Gastroesophageal sphincter (tissue), 4 donors: ENCODE data around the gene MAP3K20. TPM values are rescaled to one million over a fixed set of nuclear protein-coding genes. Genes with fewer than 3 reads are reported as not detected.

Source experiments
- ATAC-seq: fragments of 150-250 bp; one replicate; pipeline ENCODE4 v1.9.1; 2016; ENCODE audit warnings: mild to moderate bottlenecking, moderate library complexity
- H3K27ac ChIP-seq, 4 donors: fragments of 200-600 bp; sonication (generic) in 3 of 4; 1 replicate in 3 of 4; 2 replicates in 1 of 4; pipeline ENCODE4 v1.5.1; 2016 to 2019
- H3K27me3 ChIP-seq: fragments of 200-600 bp; sonication (generic); one replicate; pipeline ENCODE4 v1.5.1; 2019
- H3K36me3 ChIP-seq, 2 donors: fragments of 200-600 bp; sonication (generic); one replicate each; pipeline ENCODE4 v1.5.1; 2019; ENCODE audit warnings: control low read depth in 1 of 2
- H3K4me1 ChIP-seq, 3 donors: fragments of 200-600 bp; sonication (generic); 1 replicate in 2 of 3; 2 replicates in 1 of 3; pipeline ENCODE4 v1.5.1; 2016 to 2019; ENCODE audit warnings: control low read depth in 2 of 3
- H3K4me3 ChIP-seq, 2 donors: fragments of 200-600 bp; sonication (generic); one replicate each; pipeline ENCODE4 v1.5.1; 2019; ENCODE audit warnings: mild to moderate bottlenecking in 1 of 2, moderate library complexity in 1 of 2
- H3K9me3 ChIP-seq, 3 donors: fragments of 200-600 bp; sonication (generic); one replicate each; pipeline ENCODE4 v1.5.1; 2017 to 2019; ENCODE audit warnings: control low read depth in 2 of 3
- EP300 ChIP-seq: sonication (generic); formaldehyde crosslinking; IDR thresholded peaks from one replicate; pipeline ENCODE4 v1.6.1; 2017; ENCODE audit warnings: antibody characterized with exemption, mild to moderate bottlenecking
- POLR2A ChIP-seq, 2 donors: fragments of 450-650 bp; IDR thresholded peaks; one replicate each; pipeline ENCODE4 v1.6.1; 2017; ENCODE audit warnings: antibody characterized with exemption in 2 of 2, mild to moderate bottlenecking in 2 of 2, moderate library complexity in 1 of 2
- POLR2AphosphoS5 ChIP-seq: sonication (generic); formaldehyde crosslinking; IDR thresholded peaks from one replicate; pipeline ENCODE4 v1.6.1; 2017; ENCODE audit warnings: antibody characterized with exemption
- WGBS, 2 donors: methylation state at CpG; one replicate each; pipeline ENCODE4 v1.1.5; 2018; ENCODE audit warnings: low coverage in 1 of 2; 5-methylcytosine and 5-hydroxymethylcytosine counted together
- total RNA-seq, 4 donors: library from RNA; depleted of rRNA; stranded (reverse); fragments of >200 nt; gene quantifications; one replicate each; pipeline ENCODE4 v1.1.0, GENCODE V29; 2016
- TF ChIP-seq, protein P1 (sequence below), 4 experiments: fragments of 200-600 bp in 2 of 4; fragments of 450-650 bp in 2 of 4; sonication (generic) in 1 of 4; IDR thresholded peaks; one replicate each; pipeline ENCODE4 v1.5.1; 2017 to 2019; ENCODE audit warnings: antibody characterized with exemption in 4 of 4, mild to moderate bottlenecking in 2 of 4, moderate library complexity in 2 of 4

Gene MAP3K20
- total RNA-seq, 4 donors from 2014 or later = 318 to 496 (median 327) TPM

GRCh38 chr2:173104156-173104555, 28.5 kb downstream of the MAP3K20 start:
- H3K27me3 ChIP-seq = no peaks in the 10 kb centered on the region
- H3K9me3 ChIP-seq = no peaks in the 10 kb centered on the region
- TF ChIP-seq POLR2A (IDR thresholded peaks at IDR 0.05) = no peak
- TF ChIP-seq, protein P1, sequence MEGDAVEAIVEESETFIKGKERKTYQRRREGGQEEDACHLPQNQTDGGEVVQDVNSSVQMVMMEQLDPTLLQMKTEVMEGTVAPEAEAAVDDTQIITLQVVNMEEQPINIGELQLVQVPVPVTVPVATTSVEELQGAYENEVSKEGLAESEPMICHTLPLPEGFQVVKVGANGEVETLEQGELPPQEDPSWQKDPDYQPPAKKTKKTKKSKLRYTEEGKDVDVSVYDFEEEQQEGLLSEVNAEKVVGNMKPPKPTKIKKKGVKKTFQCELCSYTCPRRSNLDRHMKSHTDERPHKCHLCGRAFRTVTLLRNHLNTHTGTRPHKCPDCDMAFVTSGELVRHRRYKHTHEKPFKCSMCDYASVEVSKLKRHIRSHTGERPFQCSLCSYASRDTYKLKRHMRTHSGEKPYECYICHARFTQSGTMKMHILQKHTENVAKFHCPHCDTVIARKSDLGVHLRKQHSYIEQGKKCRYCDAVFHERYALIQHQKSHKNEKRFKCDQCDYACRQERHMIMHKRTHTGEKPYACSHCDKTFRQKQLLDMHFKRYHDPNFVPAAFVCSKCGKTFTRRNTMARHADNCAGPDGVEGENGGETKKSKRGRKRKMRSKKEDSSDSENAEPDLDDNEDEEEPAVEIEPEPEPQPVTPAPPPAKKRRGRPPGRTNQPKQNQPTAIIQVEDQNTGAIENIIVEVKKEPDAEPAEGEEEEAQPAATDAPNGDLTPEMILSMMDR (IDR thresholded peaks at IDR 0.05) = no peak
- no peak for TF ChIP-seq EP300
- TF ChIP-seq POLR2AphosphoS5 = no peak
- no peak overlapping the region for H3K27ac ChIP-seq
- ATAC-seq = no peak
- no peak overlapping the region for H3K4me3 ChIP-seq
- H3K4me1 ChIP-seq = peaks cover 10 to 95% (median 21%) of the 10 kb centered on the region in 3 donors
- 100% methylated on average over 1 of the region's 1 CpG for WGBS, 2 donors
- H3K36me3 ChIP-seq = no peaks in the 10 kb centered on the region

GRCh38 chr2:173106959-173107628, 31.4 kb downstream of the MAP3K20 start:
- Histone ChIP-seq H3K4me1 (peaks cover 1 to 77% (median 7%) of the 10 kb centered on the region in 3 donors), H3K27me3 (no peaks in the 10 kb centered on the region), H3K27ac (peak overlapping the region in 3 of 4 donors; percentile 32 to 60 (median 40)), H3K9me3 (no peaks in the 10 kb centered on the region), H3K36me3 (no peaks in the 10 kb centered on the region), H3K4me3 (no peak overlapping the region)
- WGBS, 2 donors = 88 to 94% methylated on average over 3 to 8 of the region's 8 CpGs
- TF ChIP-seq, protein P1 (IDR thresholded peaks at IDR 0.05) = no peak
- no peak for TF ChIP-seq POLR2AphosphoS5
- no peak for ATAC-seq

DNA sequence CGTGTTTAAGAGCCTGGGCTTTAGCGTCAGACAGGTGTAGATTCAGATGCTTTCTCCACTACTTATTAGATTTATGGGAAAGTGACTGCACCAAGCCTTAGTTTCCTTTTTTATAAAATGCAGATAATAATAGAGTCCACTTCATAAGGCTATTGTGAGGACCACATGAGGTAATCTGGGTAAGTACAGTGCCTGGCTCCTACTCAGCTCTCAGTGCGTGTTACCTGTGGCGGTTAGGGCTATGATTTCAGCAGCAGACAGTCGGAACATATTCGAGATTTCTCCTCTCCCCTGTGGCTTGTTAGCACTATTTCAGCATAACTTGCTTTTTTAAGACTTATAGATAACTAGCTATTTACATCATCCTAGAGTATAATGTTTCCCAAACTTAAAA, 32.0 kb downstream of the MAP3K20 start:
- Histone ChIP-seq H3K36me3 (no peaks in the 10 kb centered on the region), H3K27ac (peak overlapping the region in 3 of 4 donors; percentile 32 to 60 (median 40)), H3K4me3 (no peak overlapping the region), H3K4me1 (peaks cover 0 to 77% (median 4%) of the 10 kb centered on the region in 3 donors), H3K27me3 (no peaks in the 10 kb centered on the region), H3K9me3 (no peaks in the 10 kb centered on the region)
- 86 to 92% methylated on average over 6 of the region's 6 CpGs for WGBS, 2 donors
- TF ChIP-seq, protein P1 (IDR thresholded peaks at IDR 0.05) = no peak
- no peak for TF ChIP-seq POLR2A (IDR thresholded peaks at IDR 0.05)
- no peak for ATAC-seq

DNA sequence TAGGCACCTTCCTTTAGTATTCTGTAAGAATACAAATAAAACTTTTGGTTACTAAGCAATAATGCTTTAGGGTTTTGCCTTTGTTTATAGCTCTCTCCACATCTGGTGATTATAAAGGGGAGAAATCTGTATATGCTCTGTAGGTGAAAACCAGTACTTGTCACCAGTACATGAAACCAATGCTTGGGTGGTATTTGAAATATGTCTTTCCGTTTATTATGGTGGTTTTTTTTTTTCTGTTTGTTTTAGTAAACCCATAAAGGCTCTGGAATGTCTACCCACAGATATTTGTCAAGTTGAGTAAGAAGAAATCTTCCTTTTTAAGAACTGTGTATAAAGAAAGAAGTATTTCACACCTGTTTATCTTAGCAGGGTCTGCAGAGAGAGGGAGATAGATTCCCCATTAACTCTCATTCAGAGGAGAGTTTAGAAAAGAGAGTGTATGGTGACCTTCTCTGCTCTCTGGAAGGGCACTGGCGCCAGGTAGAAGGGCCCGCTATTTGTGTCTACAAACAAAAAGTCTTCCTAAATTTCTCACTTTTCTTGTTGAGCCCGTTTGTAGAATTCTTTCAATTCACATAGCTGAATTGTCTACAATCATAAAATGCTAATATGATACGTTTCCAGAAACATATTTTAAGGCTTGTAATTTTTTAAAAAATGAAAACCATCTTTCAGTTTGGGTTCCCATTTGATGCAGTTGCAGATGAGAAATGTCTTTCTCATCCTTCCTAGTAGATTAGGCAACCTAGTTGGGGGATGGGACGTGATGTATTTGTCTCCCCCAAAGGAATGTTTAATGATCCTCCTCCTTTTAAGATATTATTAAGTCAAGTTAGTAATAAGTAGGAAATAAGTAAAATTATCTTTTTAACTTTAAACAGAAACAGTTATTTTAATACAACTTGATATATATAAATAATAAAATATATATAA, 33.9 kb downstream of the MAP3K20 start:
- no peaks in the 10 kb centered on the region for H3K36me3 ChIP-seq
- H3K9me3 ChIP-seq = no peaks in the 10 kb centered on the region
- TF ChIP-seq, protein P1 (IDR thresholded peaks at IDR 0.05) = no peak
- TF ChIP-seq POLR2A (IDR thresholded peaks at IDR 0.05) (no peak), POLR2AphosphoS5 (no peak), EP300 (no peak)
- no peak for ATAC-seq
- peaks cover 0 to 60% (median 0%) of the 10 kb centered on the region in 3 donors for H3K4me1 ChIP-seq
- no peak overlapping the region for H3K4me3 ChIP-seq
- WGBS, 2 donors = 40 to 49% methylated on average over 6 of the region's 6 CpGs
- peak overlapping the region; percentile 5 to 70 (median 63) for H3K27ac ChIP-seq
- no peaks in the 10 kb centered on the region for H3K27me3 ChIP-seq
